ENCODE results near the gene IGF2.

Gene IGF2

GRCh38 chr11:2091786-2092463, 47.3 kb downstream of the IGF2 start:
- DNase-seq (ENCODE audit: low read depth), result no peak

GRCh38 chr11:2091112-2091746, 48.0 kb downstream of the IGF2 start:
- DNase-seq (ENCODE audit: low read depth), result no peak

- no peak for DNase-seq (ENCODE audit: low read depth)
Observed at GRCh38 chr11:2090172-2091111, 48.7 kb downstream of the IGF2 start.

- DNase-seq (ENCODE audit: low read depth), result peak; percentile 28
Observed at GRCh38 chr11:2089536-2090165, 49.5 kb downstream of the IGF2 start.

GRCh38 chr11:2088746-2089535, 50.2 kb downstream of the IGF2 start:
- DNase-seq (ENCODE audit: low read depth), result no peak

GRCh38 chr11:2088284-2088683, 50.9 kb downstream of the IGF2 start:
- DNase-seq (ENCODE audit: low read depth), result no peak

GRCh38 chr11:2086239-2087040, 52.7 kb downstream of the IGF2 start:
- no peak for DNase-seq (ENCODE audit: low read depth)

- no peak for DNase-seq (ENCODE audit: low read depth)
Observed at GRCh38 chr11:2085251-2086066, 53.7 kb downstream of the IGF2 start.

GRCh38 chr11:2084721-2085120, 54.5 kb downstream of the IGF2 start:
- DNase-seq (ENCODE audit: low read depth), result no peak
